Keratinocyte (primary cell): ENCODE results near the gene CFAP46. TPM values are rescaled to one million over a fixed set of nuclear protein-coding genes. Genes with fewer than 3 reads are reported as not detected.

ENCODE experiments used
- DNase-seq: peaks from one replicate; pipeline ENCODE4 v3.0.0-alpha.2; 2011; ENCODE audit warnings: low read depth, missing footprints, low spot score
- FAIRE-seq: peaks from 2 replicates; lab custom pipeline; 2011; peaks lifted over from hg19 to GRCh38; lab: Jason Lieb, UNC
- H2AFZ ChIP-seq: 2 replicates; pipeline ENCODE4 v1.6.0; 2012; ENCODE audit warnings: low read length, control low read depth, inconsistent platforms; ENCODE audit not compliant: control insufficient read depth
- H3K27ac ChIP-seq: 2 replicates; pipeline ENCODE4 v1.5.1; 2011; ENCODE audit warnings: low read length; ENCODE audit not compliant: control insufficient read depth, insufficient read depth
- H3K27me3 ChIP-seq: 3 replicates; pipeline ENCODE4 v1.6.0; 2011; ENCODE audit warnings: low read length; ENCODE audit not compliant: control insufficient read depth, insufficient read depth; ENCODE audit errors: extremely low read depth
- H3K36me3 ChIP-seq, 2 experiments: 2 replicates in 1 of 2; 3 replicates in 1 of 2; pipeline ENCODE4 v1.5.1; 2011; ENCODE audit warnings: low read length in 2 of 2, mild to moderate bottlenecking in 1 of 2; ENCODE audit not compliant: control insufficient read depth in 2 of 2, insufficient read depth in 2 of 2; ENCODE audit errors: extremely low read depth in 1 of 2
- H3K4me1 ChIP-seq: 3 replicates; pipeline ENCODE4 v1.5.1; 2011; ENCODE audit warnings: low read length; ENCODE audit not compliant: control insufficient read depth, insufficient read depth; ENCODE audit errors: extremely low read depth
- H3K4me2 ChIP-seq: 3 replicates; pipeline ENCODE4 v1.6.0; 2011; ENCODE audit warnings: low read depth, low read length; ENCODE audit not compliant: control insufficient read depth, insufficient read depth; ENCODE audit errors: extremely low read depth
- H3K4me3 ChIP-seq, 3 experiments: fragments of 200-600 bp in 1 of 3; sonication (generic) in 1 of 3; 2 replicates in 2 of 3; 3 replicates in 1 of 3; pipeline ENCODE4 v1.5.1; 2011 to 2016; ENCODE audit warnings: low read length in 3 of 3, mild to moderate bottlenecking in 3 of 3, control low read depth in 2 of 3, inconsistent platforms in 1 of 3, low read depth in 1 of 3, mixed read lengths in 1 of 3, mixed run types in 1 of 3, moderate library complexity in 1 of 3; ENCODE audit not compliant: control insufficient read depth in 2 of 3, insufficient read depth in 2 of 3; ENCODE audit errors: extremely low read depth in 1 of 3
- H3K79me2 ChIP-seq: 2 replicates; pipeline ENCODE4 v1.6.0; 2012; ENCODE audit warnings: low read length; ENCODE audit not compliant: control insufficient read depth, insufficient read depth
- H3K9ac ChIP-seq: 3 replicates; pipeline ENCODE4 v1.6.0; 2011; ENCODE audit warnings: low read length; ENCODE audit not compliant: control insufficient read depth, insufficient read depth; ENCODE audit errors: extremely low read depth
- H3K9me1 ChIP-seq: 3 replicates; pipeline ENCODE4 v1.6.0; 2011; ENCODE audit warnings: low read length; ENCODE audit not compliant: control insufficient read depth, insufficient read depth; ENCODE audit errors: extremely low read depth
- H3K9me3 ChIP-seq: 2 replicates; pipeline ENCODE4 v1.5.1; 2012; ENCODE audit warnings: low read depth, low read length; ENCODE audit not compliant: control insufficient read depth
- H4K20me1 ChIP-seq: 3 replicates; pipeline ENCODE4 v1.6.0; 2011; ENCODE audit warnings: low read length; ENCODE audit not compliant: control insufficient read depth, insufficient read depth; ENCODE audit errors: extremely low read depth
- EZH2 ChIP-seq: IDR thresholded peaks from one replicate; pipeline ENCODE4 v1.6.1; 2012; ENCODE audit warnings: inconsistent platforms, mild to moderate bottlenecking, low read length, moderate library complexity
- dilution Hi-C: fragments of 300-500 bp; cut with MboI; formaldehyde crosslinking; loops from one replicate; pipeline ENCODE4 v1.7.0; 2020; ENCODE audit warnings: low sequenced_read_pairs; ENCODE audit not compliant: extremely low pct_ligation_motif_present
- polyA plus RNA-seq, 5 experiments: library from polyadenylated mRNA; depleted of rRNA in 3 of 5; stranded (reverse) in 3 of 5; stranded (forward) in 1 of 5; unstranded in 1 of 5; fragments of >200 nt; gene quantifications; 1 replicate in 1 of 5; 2 replicates in 3 of 5; 3 replicates in 1 of 5; pipeline versions ENCODE4 v1.2.1 to v1.2.3, GENCODE V29; 2011 to 2012; ENCODE audit warnings: missing spikeins in 2 of 5, low read depth in 1 of 5, low replicate concordance in 1 of 5
- TF ChIP-seq, protein P1 (sequence below), 3 experiments: IDR thresholded peaks in 1 of 3; conservative IDR thresholded peaks in 1 of 3; optimal IDR thresholded peaks in 1 of 3; 2 replicates in 2 of 3; 3 replicates in 1 of 3; pipeline versions ENCODE3 to v1.5.1; 2011; ENCODE audit warnings: low read length in 3 of 3, mild to moderate bottlenecking in 3 of 3, moderate library complexity in 2 of 3, control low read depth in 1 of 3, inconsistent platforms in 1 of 3; ENCODE audit not compliant: insufficient read depth in 2 of 3; ENCODE audit errors: extremely low read depth in 1 of 3

CFAP46 gene
- polyA plus RNA-seq, 1 donor (not counting 4 experiments of a cell fraction or from before 2014, with no cell fraction given), result 1.00 TPM

DNA sequence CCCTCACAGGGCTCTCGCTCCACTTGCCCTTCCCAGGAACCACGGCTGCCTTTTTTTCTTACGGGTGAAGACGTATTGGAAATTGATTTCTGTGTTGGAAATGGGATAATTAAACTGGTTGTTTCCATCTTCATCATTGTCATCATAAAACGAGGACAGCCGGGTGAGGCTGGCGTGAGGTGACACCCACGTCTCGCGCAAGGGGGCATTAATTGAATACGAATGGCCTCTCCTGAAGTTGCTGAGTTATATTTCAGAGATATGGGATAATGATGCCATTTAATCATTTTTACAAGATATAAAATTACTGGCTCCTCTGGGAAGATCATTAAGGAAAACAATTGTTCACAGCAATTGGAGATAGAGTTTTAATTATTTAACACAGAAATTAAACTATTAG, 138.1 kb downstream of the CFAP46 start:
- dilution Hi-C loops, result no loop called here

GRCh38 chr10:132803416-132804210, 138.8 kb downstream of the CFAP46 start:
- Histone ChIP-seq H4K20me1 (no peaks in the 10 kb centered on the region), H3K27ac (no peak overlapping the region), H3K9me1 (no peaks in the 10 kb centered on the region), H2AFZ (no peak overlapping the region), H3K9ac (no peak overlapping the region), H3K4me2 (no peak overlapping the region), H3K36me3 (no peaks in the 10 kb centered on the region), H3K79me2 (no peaks in the 10 kb centered on the region), H3K4me3 (no peak overlapping the region), H3K27me3 (no peaks in the 10 kb centered on the region), H3K9me3 (peaks cover 6% of the 10 kb centered on the region), H3K4me1 (no peaks in the 10 kb centered on the region)
- FAIRE-seq (no peak), DNase-seq (no peak)
- no peak for TF ChIP-seq EZH2
- TF ChIP-seq, protein P1, sequence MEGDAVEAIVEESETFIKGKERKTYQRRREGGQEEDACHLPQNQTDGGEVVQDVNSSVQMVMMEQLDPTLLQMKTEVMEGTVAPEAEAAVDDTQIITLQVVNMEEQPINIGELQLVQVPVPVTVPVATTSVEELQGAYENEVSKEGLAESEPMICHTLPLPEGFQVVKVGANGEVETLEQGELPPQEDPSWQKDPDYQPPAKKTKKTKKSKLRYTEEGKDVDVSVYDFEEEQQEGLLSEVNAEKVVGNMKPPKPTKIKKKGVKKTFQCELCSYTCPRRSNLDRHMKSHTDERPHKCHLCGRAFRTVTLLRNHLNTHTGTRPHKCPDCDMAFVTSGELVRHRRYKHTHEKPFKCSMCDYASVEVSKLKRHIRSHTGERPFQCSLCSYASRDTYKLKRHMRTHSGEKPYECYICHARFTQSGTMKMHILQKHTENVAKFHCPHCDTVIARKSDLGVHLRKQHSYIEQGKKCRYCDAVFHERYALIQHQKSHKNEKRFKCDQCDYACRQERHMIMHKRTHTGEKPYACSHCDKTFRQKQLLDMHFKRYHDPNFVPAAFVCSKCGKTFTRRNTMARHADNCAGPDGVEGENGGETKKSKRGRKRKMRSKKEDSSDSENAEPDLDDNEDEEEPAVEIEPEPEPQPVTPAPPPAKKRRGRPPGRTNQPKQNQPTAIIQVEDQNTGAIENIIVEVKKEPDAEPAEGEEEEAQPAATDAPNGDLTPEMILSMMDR (optimal IDR thresholded peaks at IDR 0.05 in 1 of 3, IDR thresholded peaks at IDR 0.05 in 1 of 3, conservative IDR thresholded peaks at IDR 0.05 in 1 of 3; ENCODE audit: extremely low read depth in 1 of 3, insufficient read depth in 2 of 3, low read length in 3 of 3), result no peak
- dilution Hi-C loops, result no loop called here

More for the DNA sequence above, 138.1 kb downstream of the CFAP46 start:
- H3K36me3 ChIP-seq, result no peaks in the 10 kb centered on the region
- no peaks in the 10 kb centered on the region for H3K9me1 ChIP-seq
- no peak for FAIRE-seq
- no peak for DNase-seq
- H3K4me2 ChIP-seq, result no peak overlapping the region
- no peak overlapping the region for H2AFZ ChIP-seq
- H3K4me3 ChIP-seq, result no peak overlapping the region
- no peak overlapping the region for H3K27ac ChIP-seq
- H3K9ac ChIP-seq, result no peak overlapping the region
- peaks cover 6% of the 10 kb centered on the region for H3K9me3 ChIP-seq
- no peaks in the 10 kb centered on the region for H3K4me1 ChIP-seq
- H3K79me2 ChIP-seq, result no peaks in the 10 kb centered on the region
- no peaks in the 10 kb centered on the region for H4K20me1 ChIP-seq
- TF ChIP-seq EZH2, result no peak
- TF ChIP-seq, protein P1 (optimal IDR thresholded peaks at IDR 0.05 in 1 of 3, IDR thresholded peaks at IDR 0.05 in 1 of 3, conservative IDR thresholded peaks at IDR 0.05 in 1 of 3; ENCODE audit: extremely low read depth in 1 of 3, insufficient read depth in 2 of 3, low read length in 3 of 3), result no peak
- no peaks in the 10 kb centered on the region for H3K27me3 ChIP-seq
